A673 (cell line): ENCODE results near the gene MIEF1. TPM values are rescaled to one million over a fixed set of nuclear protein-coding genes. Genes with fewer than 3 reads are reported as not detected.

Experiments used
- BruUV-seq: library from RNA; stranded (reverse); fragments of 400-500 nt; replicated peaks from 2 replicates; lab custom pipeline; 2021; lab: Mats Ljungman, UMichigan
- CTCF ChIA-PET: fragments of 300-600 bp; sonication (Branson Sonifier 250); formaldehyde crosslinking; loops from one replicate; lab custom pipeline; 2022; ENCODE audit warnings: antibody characterized with exemption; lab: Charles Lee
- POLR2A ChIA-PET: fragments of 300-600 bp; sonication (Branson Sonifier 250); formaldehyde crosslinking; loops from one replicate; lab custom pipeline; 2022; ENCODE audit warnings: antibody characterized with exemption; ENCODE audit not compliant: low non-redundant PET; lab: Charles Lee
- DNase-seq: peaks from one replicate; pipeline ENCODE4 v3.0.0-alpha.2; 2015; ENCODE audit warnings: low spot score
- H3K27ac ChIP-seq: fragments of 200-600 bp; sonication (generic); 2 replicates; pipeline ENCODE4 v1.5.1; 2016; ENCODE audit warnings: mixed run types, low read depth, mild to moderate bottlenecking, mixed read lengths, antibody characterized with exemption, low read length; ENCODE audit not compliant: poor library complexity, severe bottlenecking
- H3K27me3 ChIP-seq: fragments of 200-600 bp; sonication (generic); replicated peaks from 2 replicates; pipeline ENCODE4 v1.6.1; 2017; ENCODE audit warnings: mixed run types, low read depth, mild to moderate bottlenecking, mixed read lengths, antibody characterized with exemption, low read length; ENCODE audit not compliant: insufficient read depth, poor library complexity
- H3K36me3 ChIP-seq: fragments of 200-600 bp; sonication (generic); 2 replicates; pipeline ENCODE4 v1.6.1; 2016; ENCODE audit warnings: mixed run types, mild to moderate bottlenecking, mixed read lengths, antibody characterized with exemption, low read length; ENCODE audit not compliant: insufficient read depth, poor library complexity, severe bottlenecking
- H3K4me1 ChIP-seq: fragments of 200-600 bp; sonication (generic); 2 replicates; pipeline ENCODE4 v1.6.1; 2017; ENCODE audit warnings: mixed run types, mild to moderate bottlenecking, mixed read lengths, antibody characterized with exemption, low read length; ENCODE audit not compliant: insufficient read depth, poor library complexity, severe bottlenecking
- H3K4me3 ChIP-seq: fragments of 200-600 bp; sonication (generic); 2 replicates; pipeline ENCODE4 v1.5.1; 2016; ENCODE audit warnings: low read depth, mixed run types, mild to moderate bottlenecking, mixed read lengths, low read length; ENCODE audit not compliant: poor library complexity, severe bottlenecking
- H3K9me3 ChIP-seq: fragments of 200-600 bp; sonication (generic); 2 replicates; pipeline ENCODE4 v1.6.1; 2016; ENCODE audit warnings: mixed run types, low read depth, mild to moderate bottlenecking, mixed read lengths, antibody characterized with exemption, low read length; ENCODE audit not compliant: poor library complexity, severe bottlenecking
- EZH2 ChIP-seq: fragments of 200-600 bp; sonication (generic); IDR thresholded peaks from 2 replicates; pipeline ENCODE4 v1.6.1; 2017; ENCODE audit warnings: borderline replicate concordance, low read depth, mild to moderate bottlenecking, mixed read lengths, antibody characterized with exemption, low read length; ENCODE audit not compliant: poor library complexity, severe bottlenecking
- intact Hi-C: fragments of 100-400 bp; cut with micrococcal nuclease; formaldehyde crosslinking; loops from one replicate; pipeline ENCODE4 v1.10.0; 2022; ENCODE audit not compliant: unreplicated experiment
- total RNA-seq: library from RNA; stranded (reverse); gene quantifications from 2 replicates; pipeline ENCODE4 v1.2.3, GENCODE V29; 2021
- TF ChIP-seq, protein P1 (sequence below): fragments of 300-800, 200-600 bp; sonication (generic); conservative IDR thresholded peaks from 2 replicates; pipeline ENCODE4 v1.5.1; 2017; ENCODE audit warnings: low read depth, mild to moderate bottlenecking, antibody characterized with exemption, low read length, moderate library complexity, mixed read lengths

MIEF1 gene
- total RNA-seq, 1 experiment from 2014 or later, result 55.1 TPM

DNA sequence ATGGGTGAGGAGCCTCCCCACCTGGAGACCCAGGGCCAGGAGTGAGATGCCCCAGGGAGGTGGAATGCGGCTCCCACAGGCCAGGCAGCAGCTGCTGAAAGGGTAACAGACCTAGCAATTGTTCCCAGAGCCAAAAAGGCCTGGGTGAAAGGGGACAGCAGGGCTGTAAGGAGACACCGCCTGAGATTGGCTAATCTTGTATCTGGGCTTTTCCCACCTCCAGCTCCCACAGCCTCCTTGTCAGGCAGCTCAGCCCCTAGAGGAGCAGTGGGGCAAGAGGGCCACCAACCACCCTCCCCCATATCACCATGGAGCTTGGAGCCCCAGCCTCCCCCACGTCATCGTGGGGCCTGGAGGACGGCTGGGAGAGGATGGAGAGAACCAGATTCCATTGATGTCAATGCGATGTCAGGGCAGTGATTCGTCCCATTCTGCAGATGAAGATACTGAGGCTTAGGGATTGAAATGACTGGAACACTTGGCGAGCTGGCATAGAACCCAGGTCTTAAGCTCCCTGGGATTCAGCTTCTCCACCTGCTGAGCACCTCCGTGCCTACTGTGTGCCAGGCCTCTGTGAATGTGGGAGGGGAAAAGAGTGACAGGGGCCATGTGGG lies 48.2 kb upstream of the MIEF1 start:
- CTCF ChIA-PET, result no interaction called here
- POLR2A ChIA-PET, result no interaction called here
- intact Hi-C loops, result no loop called here

DNA sequence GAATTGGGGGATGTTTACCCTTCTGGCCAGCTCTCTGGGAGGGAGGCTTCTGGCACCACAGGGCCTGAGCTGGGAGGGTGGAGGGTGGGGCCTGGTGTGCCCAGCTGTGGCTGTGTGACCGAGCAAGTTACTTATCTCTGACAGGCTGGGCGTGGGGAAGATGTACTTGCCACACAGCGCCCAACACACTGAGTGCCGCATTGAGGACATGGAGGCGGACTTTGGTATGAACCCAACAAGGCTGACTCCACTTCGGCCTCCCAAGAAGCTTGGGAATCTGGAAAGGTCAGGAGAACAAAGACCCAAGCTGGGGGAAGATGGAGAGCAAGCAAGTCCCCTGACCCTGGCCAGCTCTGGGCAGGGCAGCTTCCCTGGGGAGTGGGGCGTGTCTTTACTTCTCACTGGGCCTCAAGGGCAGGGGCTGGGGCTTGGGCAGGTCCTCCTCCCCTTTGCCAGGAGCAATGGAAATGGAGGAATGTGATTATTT lies 47.7 kb upstream of the MIEF1 start:
- CTCF ChIA-PET, result no interaction called here
- Histone ChIP-seq H3K4me1 (peaks cover 17% of the 10 kb centered on the region), H3K27ac (no peak overlapping the region), H3K4me3 (no peak overlapping the region), H3K9me3 (no peaks in the 10 kb centered on the region), H3K36me3 (no peaks in the 10 kb centered on the region), H3K27me3 (no peaks in the 10 kb centered on the region)
- DNase-seq, result no peak
- no peak for TF ChIP-seq EZH2
- TF ChIP-seq, protein P1, sequence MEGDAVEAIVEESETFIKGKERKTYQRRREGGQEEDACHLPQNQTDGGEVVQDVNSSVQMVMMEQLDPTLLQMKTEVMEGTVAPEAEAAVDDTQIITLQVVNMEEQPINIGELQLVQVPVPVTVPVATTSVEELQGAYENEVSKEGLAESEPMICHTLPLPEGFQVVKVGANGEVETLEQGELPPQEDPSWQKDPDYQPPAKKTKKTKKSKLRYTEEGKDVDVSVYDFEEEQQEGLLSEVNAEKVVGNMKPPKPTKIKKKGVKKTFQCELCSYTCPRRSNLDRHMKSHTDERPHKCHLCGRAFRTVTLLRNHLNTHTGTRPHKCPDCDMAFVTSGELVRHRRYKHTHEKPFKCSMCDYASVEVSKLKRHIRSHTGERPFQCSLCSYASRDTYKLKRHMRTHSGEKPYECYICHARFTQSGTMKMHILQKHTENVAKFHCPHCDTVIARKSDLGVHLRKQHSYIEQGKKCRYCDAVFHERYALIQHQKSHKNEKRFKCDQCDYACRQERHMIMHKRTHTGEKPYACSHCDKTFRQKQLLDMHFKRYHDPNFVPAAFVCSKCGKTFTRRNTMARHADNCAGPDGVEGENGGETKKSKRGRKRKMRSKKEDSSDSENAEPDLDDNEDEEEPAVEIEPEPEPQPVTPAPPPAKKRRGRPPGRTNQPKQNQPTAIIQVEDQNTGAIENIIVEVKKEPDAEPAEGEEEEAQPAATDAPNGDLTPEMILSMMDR, result no peak
- BruUV-seq, result no TSS peak
- intact Hi-C loops, result no loop called here
- POLR2A ChIA-PET, result no interaction called here

More for the DNA sequence above, 48.2 kb upstream of the MIEF1 start:
- no peaks in the 10 kb centered on the region for H3K36me3 ChIP-seq
- H3K4me3 ChIP-seq, result no peak overlapping the region
- no peak for TF ChIP-seq EZH2
- no peak overlapping the region for H3K27ac ChIP-seq
- no peaks in the 10 kb centered on the region for H3K9me3 ChIP-seq
- no TSS peak for BruUV-seq
- DNase-seq, result no peak
- H3K27me3 ChIP-seq, result no peaks in the 10 kb centered on the region
- H3K4me1 ChIP-seq, result peaks cover 17% of the 10 kb centered on the region

DNA sequence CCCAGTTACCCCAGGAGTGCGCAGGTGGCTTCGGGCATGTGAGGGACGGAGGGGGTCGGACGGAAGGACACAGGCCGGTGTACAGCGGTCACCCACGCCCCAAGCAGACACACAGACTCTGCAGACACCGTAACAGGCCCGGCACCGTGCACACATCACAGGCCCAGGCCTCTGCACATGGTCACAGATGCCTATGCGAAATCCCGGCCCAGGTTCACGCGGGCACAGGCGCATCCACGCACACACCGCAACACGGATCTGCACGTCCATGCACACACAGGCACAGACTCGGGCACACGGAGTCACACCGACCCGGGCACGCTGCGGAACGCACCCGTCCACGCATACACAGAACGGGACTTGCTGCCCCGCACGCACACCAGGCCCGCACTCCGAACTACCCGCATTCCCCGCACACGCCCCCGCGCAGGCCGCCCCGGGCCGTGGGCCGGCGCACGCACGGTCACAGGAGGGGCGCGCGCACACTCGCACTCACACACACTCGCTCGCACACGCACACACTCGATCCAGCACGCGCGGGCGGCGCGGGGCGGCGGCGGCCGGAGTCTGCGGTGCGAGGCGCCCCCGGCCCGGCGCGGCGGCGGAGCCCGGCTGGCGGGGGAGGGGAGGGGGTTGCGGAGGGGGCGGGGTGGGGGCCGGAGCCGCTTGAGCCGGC lies 45.4 kb upstream of the MIEF1 start, which contains the start of gene MGAT3:
Gene MGAT3, plus strand, starts transcription at position 491 of the 676 bp plus-strand sequence. CDS start 30,336 bp downstream, outside the sequence.
- BruUV-seq, result no TSS peak
- peak within 1 kb of the TSS; percentile 65 for H3K27ac ChIP-seq
- CTCF ChIA-PET, result no interaction called here

More for the DNA sequence above, 45.4 kb upstream of the MIEF1 start, which contains the start of gene MGAT3:
- no peak for TF ChIP-seq EZH2
- TF ChIP-seq, protein P1, result no peak
- POLR2A ChIA-PET, result no interaction called here
- Histone ChIP-seq H3K9me3 (no peaks in the 10 kb centered on the region), H3K4me3 (peak within 1 kb of the TSS; percentile 71), H3K36me3 (no peaks in the 10 kb centered on the region), H3K27me3 (no peaks in the 10 kb centered on the region), H3K4me1 (peaks cover 17% of the 10 kb centered on the region)
- no peak for DNase-seq
- intact Hi-C loops, result no loop called here
